Stomach smooth muscle (tissue), 2 donors: Measurements from ENCODE around the gene RP9.
A peak's percentile ranks its signal among the peaks of the same experiment; 100 is the strongest.

Experiments
- H3K27ac ChIP-seq: one replicate; pipeline ENCODE4 v1.7.0; 2013; ENCODE audit warnings: mild to moderate bottlenecking, low read length, inconsistent platforms
- H3K27me3 ChIP-seq, 2 donors: one replicate each; pipeline ENCODE4 v1.7.0; 2013; ENCODE audit warnings: low read length in 2 of 2; ENCODE audit not compliant: insufficient read depth in 2 of 2, control insufficient read depth in 1 of 2
- H3K36me3 ChIP-seq, 2 donors: one replicate each; pipeline ENCODE4 v1.7.0; 2013; ENCODE audit warnings: low read length in 2 of 2; ENCODE audit not compliant: control insufficient read depth in 2 of 2, insufficient read depth in 2 of 2
- H3K4me1 ChIP-seq: one replicate; pipeline ENCODE4 v1.7.0; 2013; ENCODE audit warnings: low read length; ENCODE audit not compliant: control insufficient read depth, insufficient read depth
- H3K4me3 ChIP-seq, 2 donors: one replicate each; pipeline ENCODE4 v1.7.0; 2013; ENCODE audit warnings: low read length in 2 of 2
- H3K9ac ChIP-seq, 2 donors: one replicate each; pipeline ENCODE4 v1.7.0; 2013; ENCODE audit warnings: low read length in 2 of 2, mild to moderate bottlenecking in 1 of 2
- H3K9me3 ChIP-seq, 2 donors: one replicate each; pipeline ENCODE4 v1.7.0; 2013; ENCODE audit warnings: low read length in 2 of 2; ENCODE audit not compliant: control insufficient read depth in 2 of 2
- donor health status: healthy.
- donor health status: Pancreatic carcinoma.

Gene RP9, protein sequence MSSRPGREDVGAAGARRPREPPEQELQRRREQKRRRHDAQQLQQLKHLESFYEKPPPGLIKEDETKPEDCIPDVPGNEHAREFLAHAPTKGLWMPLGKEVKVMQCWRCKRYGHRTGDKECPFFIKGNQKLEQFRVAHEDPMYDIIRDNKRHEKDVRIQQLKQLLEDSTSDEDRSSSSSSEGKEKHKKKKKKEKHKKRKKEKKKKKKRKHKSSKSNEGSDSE

DNA sequence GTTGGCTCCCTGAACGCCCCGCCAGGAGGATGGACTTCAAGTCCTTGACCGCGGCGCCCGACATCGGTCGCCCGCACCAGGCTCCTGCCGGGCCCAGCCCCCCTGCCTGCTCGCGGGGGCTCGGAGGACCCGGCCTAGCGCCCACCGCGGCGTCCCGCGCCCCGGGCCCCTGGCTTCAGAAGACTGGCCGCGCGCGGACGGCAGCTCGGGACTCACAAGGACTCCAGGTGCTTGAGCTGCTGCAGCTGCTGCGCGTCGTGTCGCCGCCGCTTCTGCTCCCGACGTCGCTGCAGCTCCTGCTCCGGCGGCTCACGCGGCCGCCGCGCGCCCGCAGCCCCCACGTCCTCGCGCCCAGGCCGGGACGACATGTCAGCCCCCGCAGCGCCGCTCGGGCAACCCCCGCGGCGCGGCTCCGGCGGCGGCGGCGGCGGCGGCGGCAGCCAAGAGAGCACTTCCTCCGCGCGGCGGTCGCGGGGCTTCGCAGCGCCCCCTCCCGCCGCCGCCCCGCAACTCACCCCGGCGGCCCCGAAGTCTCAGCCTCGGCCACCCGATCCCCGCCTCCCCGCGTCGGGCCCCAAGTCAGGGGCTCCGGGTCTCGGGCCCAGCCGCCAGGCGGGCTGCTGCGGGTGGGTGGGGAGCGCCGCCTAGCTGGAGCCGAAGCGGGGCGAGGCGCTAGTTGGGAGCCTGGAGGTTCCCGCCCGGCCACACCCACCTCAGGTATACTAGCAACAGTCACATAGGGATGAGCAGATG lies at the start of gene RP9:
RP9 (minus strand) TSS at position 400 of the 753 bp plus-strand sequence; CDS start at position 368, 32 bp downstream.
- Histone ChIP-seq H3K27me3 (no peaks in the 10 kb centered on the region), H3K4me3 (peak within 1 kb of the TSS; percentile 78 to 85), H3K4me1 (peaks cover 20% of the 10 kb centered on the region), H3K9ac (peak within 1 kb of the TSS; percentile 76 to 80), H3K9me3 (no peaks in the 10 kb centered on the region), H3K27ac (peak within 1 kb of the TSS; percentile 18), H3K36me3 (no peaks in the 10 kb centered on the region)

DNA sequence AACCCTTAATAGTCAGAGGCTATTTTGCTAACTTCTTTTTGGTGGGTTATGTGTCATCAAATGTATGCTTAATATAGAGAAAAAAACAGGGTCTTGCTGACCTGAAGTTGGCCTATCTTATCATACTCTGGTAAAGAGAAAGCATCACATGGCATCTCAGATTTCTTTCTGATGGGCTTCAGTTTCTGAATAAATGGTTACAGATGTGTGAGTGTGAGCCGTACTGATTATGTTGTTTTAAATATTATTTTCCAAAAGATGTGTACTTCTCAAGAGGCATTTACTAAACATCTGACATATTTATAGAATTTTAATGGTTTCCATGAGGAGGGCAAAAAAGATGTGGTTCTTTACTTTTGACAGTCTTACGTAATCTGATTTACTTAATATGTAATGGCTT lies 48.6 kb upstream of the RP9 start:
- H3K9ac ChIP-seq: no peak overlapping the region
- H3K4me1 ChIP-seq: no peaks in the 10 kb centered on the region
- no peak overlapping the region for H3K4me3 ChIP-seq
- H3K27ac ChIP-seq: no peak overlapping the region
- no peaks in the 10 kb centered on the region for H3K9me3 ChIP-seq
- no peaks in the 10 kb centered on the region for H3K27me3 ChIP-seq
- H3K36me3 ChIP-seq: no peaks in the 10 kb centered on the region

DNA sequence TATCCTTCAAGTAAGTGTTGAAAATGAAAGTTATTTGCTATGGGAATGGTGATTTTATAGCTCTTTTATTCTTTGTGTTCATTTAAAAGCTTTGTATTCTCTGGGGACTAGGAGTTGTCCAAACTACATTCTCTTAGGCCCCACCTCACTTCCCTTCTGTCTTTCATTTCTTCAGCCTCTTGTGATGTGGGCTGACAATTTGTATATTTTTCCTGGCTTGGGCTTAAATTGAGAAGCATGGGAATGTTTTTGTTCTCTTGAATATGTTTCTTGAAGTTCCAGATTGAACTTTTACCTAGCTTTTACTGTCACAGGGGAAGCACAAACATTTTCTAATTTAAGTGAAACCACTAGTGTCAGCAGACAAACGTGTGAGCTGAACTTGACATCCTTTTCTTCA lies 48.1 kb upstream of the RP9 start:
- Histone ChIP-seq H3K4me1 (no peaks in the 10 kb centered on the region), H3K9ac (no peak overlapping the region), H3K36me3 (no peaks in the 10 kb centered on the region), H3K27me3 (no peaks in the 10 kb centered on the region), H3K4me3 (no peak overlapping the region), H3K9me3 (no peaks in the 10 kb centered on the region), H3K27ac (no peak overlapping the region)

DNA sequence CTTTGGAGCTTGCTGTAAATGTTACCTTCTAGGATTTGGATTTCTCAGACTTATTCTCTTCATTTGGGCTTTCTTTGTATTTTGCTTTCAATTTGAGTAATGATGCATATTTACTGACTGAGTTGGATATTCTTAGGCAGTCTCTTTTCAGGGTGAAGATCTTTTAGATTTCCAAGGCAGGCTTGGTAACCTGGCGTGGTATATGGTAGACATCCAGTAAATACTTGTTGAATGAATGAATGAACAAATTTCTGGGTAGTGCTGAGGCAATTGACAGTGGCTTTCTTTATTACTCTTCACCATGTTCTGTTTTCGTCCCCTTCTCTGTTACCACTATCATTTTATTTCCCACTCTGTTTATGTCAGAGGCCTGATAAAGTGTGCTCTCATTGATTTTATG lies 47.2 kb upstream of the RP9 start:
- no peak overlapping the region for H3K27ac ChIP-seq
- H3K9ac ChIP-seq: no peak overlapping the region
- H3K4me3 ChIP-seq: no peak overlapping the region
- H3K27me3 ChIP-seq: no peaks in the 10 kb centered on the region
- no peaks in the 10 kb centered on the region for H3K36me3 ChIP-seq
- no peaks in the 10 kb centered on the region for H3K9me3 ChIP-seq
- no peaks in the 10 kb centered on the region for H3K4me1 ChIP-seq

DNA sequence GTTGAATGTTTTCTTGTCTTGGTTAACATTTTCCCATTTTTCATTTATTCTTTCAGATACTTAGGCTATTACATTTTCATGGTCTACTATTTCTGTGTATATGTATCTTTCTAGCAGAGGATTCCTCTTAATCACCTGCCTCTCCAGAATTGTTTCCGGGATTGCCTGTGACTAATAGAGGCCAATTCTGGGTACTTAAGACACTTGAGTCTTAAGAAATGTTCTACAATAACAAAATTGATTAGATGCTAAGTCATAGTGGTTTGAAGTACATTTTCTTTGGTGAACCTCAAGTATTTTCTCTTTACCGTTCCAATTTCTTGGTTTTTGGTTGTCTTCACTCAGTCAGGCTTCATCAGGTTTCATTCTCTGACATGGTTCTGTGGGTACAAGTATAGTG lies 46.6 kb upstream of the RP9 start:
- H3K27ac ChIP-seq: no peak overlapping the region
- no peaks in the 10 kb centered on the region for H3K4me1 ChIP-seq
- H3K9me3 ChIP-seq: no peaks in the 10 kb centered on the region
- H3K4me3 ChIP-seq: no peak overlapping the region
- no peaks in the 10 kb centered on the region for H3K27me3 ChIP-seq
- H3K36me3 ChIP-seq: no peaks in the 10 kb centered on the region
- no peak overlapping the region for H3K9ac ChIP-seq

DNA sequence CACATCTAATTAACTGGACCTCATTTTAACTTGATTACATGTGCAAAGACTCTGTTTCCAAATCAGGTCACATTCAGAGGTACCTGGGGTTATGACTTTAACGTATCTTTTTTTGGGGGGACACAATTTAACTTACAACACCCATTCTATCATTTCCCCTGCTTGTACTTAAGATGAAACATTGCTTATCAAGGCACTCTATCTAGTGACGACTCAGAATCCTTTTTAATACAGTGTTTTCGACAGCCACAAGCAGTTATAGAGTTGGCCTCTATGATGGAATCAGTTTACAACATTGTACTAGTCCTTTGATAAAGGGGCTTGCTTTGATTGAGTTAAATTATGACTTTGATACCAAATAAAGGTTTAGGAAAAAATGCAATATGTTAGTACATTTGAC lies 42.9 kb upstream of the RP9 start:
- no peaks in the 10 kb centered on the region for H3K27me3 ChIP-seq
- H3K36me3 ChIP-seq: no peaks in the 10 kb centered on the region
- H3K27ac ChIP-seq: no peak overlapping the region
- no peaks in the 10 kb centered on the region for H3K9me3 ChIP-seq
- no peak overlapping the region for H3K9ac ChIP-seq
- no peaks in the 10 kb centered on the region for H3K4me1 ChIP-seq
- H3K4me3 ChIP-seq: no peak overlapping the region

DNA sequence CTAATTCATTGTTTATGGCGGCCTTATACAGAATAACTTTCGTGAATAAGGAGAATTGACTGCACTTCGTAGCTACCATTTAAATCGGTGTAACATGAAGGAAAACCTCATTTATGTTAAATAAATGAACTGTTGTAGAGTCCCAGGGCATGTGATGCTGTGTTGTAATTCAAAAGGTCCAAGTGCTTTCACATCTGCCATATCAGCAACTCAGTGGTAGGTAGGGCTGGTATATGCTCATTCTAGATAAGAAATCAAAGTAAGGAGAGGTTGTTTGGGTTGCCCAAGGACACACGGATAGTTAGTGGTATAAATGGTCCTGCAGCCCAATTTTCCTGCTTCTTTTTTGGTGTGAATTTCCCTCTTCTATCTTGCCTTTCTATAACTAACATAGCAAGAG lies 36.0 kb upstream of the RP9 start:
- Histone ChIP-seq H3K27ac (no peak overlapping the region), H3K9ac (no peak overlapping the region), H3K9me3 (peaks cover 0 to 3% of the 10 kb centered on the region in 2 donors), H3K4me1 (no peaks in the 10 kb centered on the region), H3K4me3 (no peak overlapping the region), H3K27me3 (no peaks in the 10 kb centered on the region), H3K36me3 (no peaks in the 10 kb centered on the region)

DNA sequence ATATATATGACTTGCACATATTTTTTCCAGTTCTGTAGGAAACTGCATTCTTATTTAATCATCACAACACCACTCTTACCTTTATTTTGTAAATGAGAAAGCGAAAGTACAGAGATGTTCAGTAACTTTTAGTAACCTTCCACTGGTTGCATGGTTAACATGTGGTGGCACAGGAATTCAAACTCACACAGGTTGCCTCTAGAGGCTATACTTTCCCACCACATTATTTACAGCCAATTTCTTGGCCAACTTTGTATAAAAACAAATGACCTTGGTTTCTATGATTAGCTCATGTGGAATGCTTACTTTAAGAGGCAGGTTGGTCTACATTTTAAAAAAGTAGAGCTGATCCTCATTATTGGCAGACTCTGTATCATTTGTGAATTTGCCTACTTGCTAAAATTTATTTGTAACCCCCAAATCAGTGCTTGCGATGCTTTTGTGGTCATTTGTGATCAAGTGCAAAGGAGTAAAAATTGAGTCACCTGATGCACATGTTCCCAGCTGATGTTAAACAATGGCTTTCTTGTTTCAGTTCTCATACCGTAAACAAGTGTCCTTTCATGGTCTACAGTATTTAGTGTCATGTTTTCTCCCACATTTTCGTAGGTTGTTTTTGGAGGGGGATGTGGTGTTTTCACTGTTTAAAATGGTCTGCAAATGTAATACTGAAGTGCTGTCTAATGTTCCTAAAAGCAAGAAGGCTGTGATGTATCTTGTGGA lies 35.0 kb upstream of the RP9 start:
- Histone ChIP-seq H3K4me3 (no peak overlapping the region), H3K4me1 (no peaks in the 10 kb centered on the region), H3K36me3 (no peaks in the 10 kb centered on the region), H3K27me3 (no peaks in the 10 kb centered on the region), H3K27ac (no peak overlapping the region), H3K9ac (no peak overlapping the region), H3K9me3 (peaks cover 0 to 3% of the 10 kb centered on the region in 2 donors)

DNA sequence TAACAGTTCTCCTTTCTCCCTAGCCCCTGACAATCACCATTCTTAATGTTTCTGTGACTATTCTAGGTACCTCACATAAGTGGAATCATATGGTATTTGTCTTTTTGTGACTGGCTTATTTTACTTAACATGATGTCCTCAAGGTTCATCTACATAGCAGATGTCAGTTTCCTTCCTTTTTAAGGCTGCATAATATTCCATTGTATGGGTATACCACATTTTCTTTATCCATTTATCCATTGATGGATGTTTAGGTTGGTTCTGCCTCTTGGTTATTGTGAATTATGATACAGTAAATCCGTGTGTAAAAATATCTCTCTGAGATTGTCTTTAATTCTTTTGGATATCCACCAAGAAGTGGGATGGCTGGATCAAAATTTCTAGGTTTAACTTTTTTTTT lies 33.4 kb upstream of the RP9 start:
- no peaks in the 10 kb centered on the region for H3K36me3 ChIP-seq
- H3K4me1 ChIP-seq: no peaks in the 10 kb centered on the region
- no peak overlapping the region for H3K4me3 ChIP-seq
- H3K27me3 ChIP-seq: no peaks in the 10 kb centered on the region
- no peak overlapping the region for H3K9ac ChIP-seq
- H3K27ac ChIP-seq: no peak overlapping the region
- H3K9me3 ChIP-seq: peaks cover 0 to 3% of the 10 kb centered on the region in 2 donors

DNA sequence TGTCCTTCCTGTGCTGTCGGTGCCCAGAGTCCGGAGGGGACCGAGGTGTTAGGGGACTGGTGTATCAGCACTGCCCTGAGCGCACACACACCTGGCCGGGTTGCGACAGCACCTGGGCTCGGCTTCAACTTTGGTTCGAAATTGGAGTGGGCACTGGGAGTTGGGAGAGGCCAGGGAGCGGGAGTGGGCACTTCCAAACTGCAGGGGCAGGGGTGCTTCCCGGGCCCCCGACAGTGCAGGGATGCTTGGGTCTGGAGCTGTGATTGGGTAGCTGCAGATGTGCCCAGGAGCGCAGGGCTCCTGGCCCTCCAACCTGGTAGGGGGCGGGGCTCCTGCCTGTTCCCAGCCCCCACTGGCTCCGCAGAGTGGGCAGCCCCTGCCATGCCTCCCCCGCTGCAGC lies 27.9 kb upstream of the RP9 start:
- no peaks in the 10 kb centered on the region for H3K9me3 ChIP-seq
- no peak overlapping the region for H3K9ac ChIP-seq
- H3K36me3 ChIP-seq: no peaks in the 10 kb centered on the region
- no peaks in the 10 kb centered on the region for H3K4me1 ChIP-seq
- no peak overlapping the region for H3K27ac ChIP-seq
- H3K27me3 ChIP-seq: no peaks in the 10 kb centered on the region
- H3K4me3 ChIP-seq: no peak overlapping the region

DNA sequence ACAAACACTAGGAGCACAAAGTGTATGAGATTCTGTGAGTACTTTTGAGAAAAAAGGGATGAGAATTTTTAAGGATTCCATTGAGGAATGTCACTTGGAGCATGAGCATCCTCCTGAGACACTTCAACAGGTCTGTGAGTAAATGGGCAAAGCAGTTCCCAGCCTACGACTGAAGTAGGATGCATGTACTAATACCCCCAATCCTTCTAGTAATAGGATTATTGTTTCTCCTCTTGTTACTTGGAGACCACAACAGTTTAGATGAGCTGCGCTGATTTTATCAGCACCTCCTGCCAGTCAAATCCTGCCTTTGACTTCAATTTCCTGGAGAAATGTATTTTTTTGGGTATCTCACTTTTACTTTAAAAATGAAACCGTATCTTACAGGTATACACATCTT lies 21.0 kb upstream of the RP9 start:
- H3K27me3 ChIP-seq: no peaks in the 10 kb centered on the region
- H3K9me3 ChIP-seq: no peaks in the 10 kb centered on the region
- H3K4me1 ChIP-seq: peaks cover 9% of the 10 kb centered on the region
- H3K4me3 ChIP-seq: peak overlapping the region; percentile 85 to 98
- H3K9ac ChIP-seq: peak overlapping the region; percentile 74 to 83
- no peaks in the 10 kb centered on the region for H3K36me3 ChIP-seq
- no peak overlapping the region for H3K27ac ChIP-seq
